HEK293 (cell line): Measurements from ENCODE around the gene HOXB8.

ENCODE experiments used
- CTCF ChIA-PET: fragments of 350-600 bp; formaldehyde crosslinking; extraction: SDS; loops from one replicate; lab custom pipeline; 2021; ENCODE audit warnings: antibody characterized with exemption; lab: Yijun Ruan, JAX
- POLR2A ChIA-PET: fragments of 300-600 bp; formaldehyde crosslinking; extraction: SDS; loops from one replicate; lab custom pipeline; 2020; ENCODE audit warnings: antibody characterized with exemption, inconsistent platforms; lab: Yijun Ruan, JAX
- H3K27ac ChIP-seq: fragments of 200-500 bp; sonication (Bioruptor generic); 2 replicates; pipeline ENCODE4 v1.5.1; 2014; ENCODE audit warnings: low read depth, low read length, control low read depth, inconsistent platforms; ENCODE audit errors: extremely low read depth
- H3K36me3 ChIP-seq, 2 experiments: fragments of 200-500 bp in 1 of 2; sonication (Bioruptor generic) in 1 of 2; 1 replicate in 1 of 2; 2 replicates in 1 of 2; pipeline ENCODE4 v1.5.1; 2014 to 2017; ENCODE audit warnings: inconsistent platforms in 2 of 2, low read length in 2 of 2; ENCODE audit not compliant: control insufficient read depth in 2 of 2, insufficient read depth in 1 of 2
- H3K4me1 ChIP-seq: fragments of 200-500 bp; sonication (Bioruptor generic); 2 replicates; pipeline ENCODE4 v1.5.1; 2014; ENCODE audit warnings: mild to moderate bottlenecking, low read length, inconsistent platforms; ENCODE audit not compliant: control insufficient read depth, insufficient read depth
- H3K4me3 ChIP-seq: 2 replicates; pipeline ENCODE4 v1.5.1; 2011; ENCODE audit warnings: low read depth, mild to moderate bottlenecking, control low read depth, low read length, moderate library complexity
- H3K9me3 ChIP-seq: fragments of 200-500 bp; sonication (Bioruptor generic); 2 replicates; pipeline ENCODE4 v1.5.1; 2014; ENCODE audit warnings: low read depth, low read length, inconsistent platforms; ENCODE audit not compliant: control insufficient read depth, insufficient read depth
- EGR2 ChIP-seq: fragments of 450-650 bp; formaldehyde crosslinking; IDR thresholded peaks from 2 replicates; pipeline ENCODE4 v1.5.1; 2016; ENCODE audit warnings: low read depth, missing biosample characterization, missing genetic modification characterization
- IKZF3 ChIP-seq: fragments of 450-650 bp; IDR thresholded peaks from 2 replicates; pipeline ENCODE4 v1.5.0; 2018; ENCODE audit warnings: missing biosample characterization, mild to moderate bottlenecking, missing genetic modification characterization, moderate library complexity
- KLF16 ChIP-seq: fragments of 450-650 bp; formaldehyde crosslinking; IDR thresholded peaks from 2 replicates; pipeline ENCODE4 v1.5.1; 2017; ENCODE audit warnings: missing biosample characterization, missing genetic modification characterization
- KLF8 ChIP-seq: fragments of 450-650 bp; formaldehyde crosslinking; IDR thresholded peaks from 2 replicates; pipeline ENCODE4 v1.5.1; 2016; ENCODE audit warnings: missing biosample characterization, missing genetic modification characterization
- SCRT1 ChIP-seq: fragments of 450-650 bp; formaldehyde crosslinking; IDR thresholded peaks from 2 replicates; pipeline ENCODE4 v1.5.1; 2016; ENCODE audit warnings: missing biosample characterization, missing genetic modification characterization, borderline replicate concordance
- SP2 ChIP-seq: fragments of 450-650 bp; formaldehyde crosslinking; IDR thresholded peaks from 2 replicates; pipeline ENCODE4 v1.5.1; 2016; ENCODE audit warnings: missing biosample characterization, missing genetic modification characterization
- YY1 ChIP-seq: fragments of 450-650 bp; formaldehyde crosslinking; IDR thresholded peaks from 2 replicates; pipeline ENCODE4 v1.5.1; 2018; ENCODE audit warnings: missing biosample characterization, missing genetic modification characterization
- ZBTB20 ChIP-seq: fragments of 450-650 bp; formaldehyde crosslinking; IDR thresholded peaks from 2 replicates; pipeline ENCODE4 v1.5.1; 2016; ENCODE audit warnings: missing biosample characterization, missing genetic modification characterization
- ZFHX2 ChIP-seq: fragments of 450-650 bp; formaldehyde crosslinking; conservative IDR thresholded peaks from 2 replicates; pipeline ENCODE4 v1.5.1; 2016; ENCODE audit warnings: missing biosample characterization, missing genetic modification characterization
- ZNF184 ChIP-seq: fragments of 450-650 bp; IDR thresholded peaks from 2 replicates; pipeline ENCODE4 v1.5.1; 2018; ENCODE audit warnings: missing biosample characterization, mild to moderate bottlenecking, missing genetic modification characterization
- ZNF335 ChIP-seq: fragments of 450-650 bp; formaldehyde crosslinking; conservative IDR thresholded peaks from 2 replicates; pipeline ENCODE4 v1.5.1; 2016; ENCODE audit warnings: missing biosample characterization, missing genetic modification characterization
- ZNF423 ChIP-seq: fragments of 450-650 bp; formaldehyde crosslinking; IDR thresholded peaks from 2 replicates; pipeline ENCODE4 v1.5.1; 2016; ENCODE audit warnings: missing biosample characterization, missing genetic modification characterization
- ZNF571 ChIP-seq: fragments of 450-650 bp; formaldehyde crosslinking; IDR thresholded peaks from 2 replicates; pipeline ENCODE4 v1.5.0; 2017; ENCODE audit warnings: missing biosample characterization, missing genetic modification characterization
- ZNF596 ChIP-seq: fragments of 450-650 bp; IDR thresholded peaks from 2 replicates; pipeline ENCODE4 v1.5.0; 2018; ENCODE audit warnings: missing biosample characterization, mild to moderate bottlenecking, missing genetic modification characterization, moderate library complexity
- ZNF664 ChIP-seq: fragments of 450-650 bp; formaldehyde crosslinking; IDR thresholded peaks from 2 replicates; pipeline ENCODE4 v1.5.1; 2016; ENCODE audit warnings: missing biosample characterization, missing genetic modification characterization
- ZNF843 ChIP-seq: fragments of 450-650 bp; formaldehyde crosslinking; IDR thresholded peaks from 2 replicates; pipeline ENCODE4 v1.5.1; 2016; ENCODE audit warnings: missing biosample characterization, missing genetic modification characterization
- TF ChIP-seq, protein P1 (sequence below): fragments of 450-650 bp; formaldehyde crosslinking; IDR thresholded peaks from 2 replicates; pipeline ENCODE4 v1.5.1; 2016; ENCODE audit warnings: missing biosample characterization, missing genetic modification characterization
- TF ChIP-seq, protein P2 (sequence below): fragments of 450-650 bp; formaldehyde crosslinking; IDR thresholded peaks from 2 replicates; pipeline ENCODE4 v1.5.1; 2017; ENCODE audit warnings: missing biosample characterization, mild to moderate bottlenecking, missing genetic modification characterization, moderate library complexity
- TF ChIP-seq, protein P3 (sequence below): fragments of 450-650 bp; formaldehyde crosslinking; IDR thresholded peaks from 2 replicates; pipeline ENCODE4 v1.5.1; 2016; ENCODE audit warnings: missing biosample characterization, missing genetic modification characterization, borderline replicate concordance
- TF ChIP-seq, protein P4 (sequence below): fragments of 450-650 bp; formaldehyde crosslinking; IDR thresholded peaks from 2 replicates; pipeline ENCODE4 v1.5.1; 2017; ENCODE audit warnings: missing biosample characterization, missing genetic modification characterization
- TF ChIP-seq, protein P5 (sequence below): fragments of 450-650 bp; IDR thresholded peaks from 2 replicates; pipeline ENCODE4 v1.5.1; 2018; ENCODE audit warnings: missing biosample characterization, mild to moderate bottlenecking, missing genetic modification characterization

HOXB8 gene

DNA sequence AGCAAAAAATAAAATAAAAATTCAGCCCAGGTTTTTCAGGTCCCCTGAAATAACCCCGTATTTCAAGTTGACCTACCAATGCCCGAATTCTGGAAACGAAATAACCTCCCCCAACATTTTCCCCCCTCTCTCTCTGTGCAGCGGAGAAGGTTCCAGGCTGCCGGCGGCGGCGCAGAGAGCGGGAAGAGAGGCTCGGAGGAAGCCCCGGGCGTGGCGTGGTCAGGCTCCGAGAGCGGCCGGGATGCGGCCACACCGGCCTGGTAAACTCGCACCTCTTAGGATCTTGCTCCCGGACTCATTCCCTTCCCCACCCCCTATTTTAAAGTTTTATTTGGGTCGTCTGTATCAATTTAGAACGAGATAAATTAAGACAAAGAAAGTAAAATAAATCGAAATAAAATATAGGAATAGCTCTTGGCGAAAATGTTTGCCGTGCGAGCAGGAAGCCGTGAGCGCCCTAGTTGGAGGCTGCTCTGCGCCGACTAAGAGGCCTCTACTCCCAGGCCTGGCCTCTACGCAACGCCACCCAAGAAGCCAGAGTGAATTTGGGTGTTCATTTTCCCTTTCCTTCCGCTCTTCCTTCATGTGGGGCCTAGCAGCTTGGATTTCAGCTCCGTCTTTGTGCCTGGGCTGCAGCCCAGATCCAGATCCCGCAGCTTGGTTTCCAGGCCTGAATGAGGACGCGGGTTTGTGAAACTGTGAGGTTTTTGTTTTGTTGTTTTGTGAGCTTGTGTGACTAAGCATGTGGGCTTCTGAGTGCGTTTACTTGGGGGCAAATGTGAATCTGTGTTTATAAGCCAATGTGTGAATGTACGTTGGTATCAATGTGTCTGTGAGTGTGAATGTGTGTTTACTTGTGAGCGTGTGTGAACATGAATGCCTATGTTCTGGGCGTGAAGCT is 8.9 kb downstream of the HOXB8 start (continued):
- TF ChIP-seq, protein P1, sequence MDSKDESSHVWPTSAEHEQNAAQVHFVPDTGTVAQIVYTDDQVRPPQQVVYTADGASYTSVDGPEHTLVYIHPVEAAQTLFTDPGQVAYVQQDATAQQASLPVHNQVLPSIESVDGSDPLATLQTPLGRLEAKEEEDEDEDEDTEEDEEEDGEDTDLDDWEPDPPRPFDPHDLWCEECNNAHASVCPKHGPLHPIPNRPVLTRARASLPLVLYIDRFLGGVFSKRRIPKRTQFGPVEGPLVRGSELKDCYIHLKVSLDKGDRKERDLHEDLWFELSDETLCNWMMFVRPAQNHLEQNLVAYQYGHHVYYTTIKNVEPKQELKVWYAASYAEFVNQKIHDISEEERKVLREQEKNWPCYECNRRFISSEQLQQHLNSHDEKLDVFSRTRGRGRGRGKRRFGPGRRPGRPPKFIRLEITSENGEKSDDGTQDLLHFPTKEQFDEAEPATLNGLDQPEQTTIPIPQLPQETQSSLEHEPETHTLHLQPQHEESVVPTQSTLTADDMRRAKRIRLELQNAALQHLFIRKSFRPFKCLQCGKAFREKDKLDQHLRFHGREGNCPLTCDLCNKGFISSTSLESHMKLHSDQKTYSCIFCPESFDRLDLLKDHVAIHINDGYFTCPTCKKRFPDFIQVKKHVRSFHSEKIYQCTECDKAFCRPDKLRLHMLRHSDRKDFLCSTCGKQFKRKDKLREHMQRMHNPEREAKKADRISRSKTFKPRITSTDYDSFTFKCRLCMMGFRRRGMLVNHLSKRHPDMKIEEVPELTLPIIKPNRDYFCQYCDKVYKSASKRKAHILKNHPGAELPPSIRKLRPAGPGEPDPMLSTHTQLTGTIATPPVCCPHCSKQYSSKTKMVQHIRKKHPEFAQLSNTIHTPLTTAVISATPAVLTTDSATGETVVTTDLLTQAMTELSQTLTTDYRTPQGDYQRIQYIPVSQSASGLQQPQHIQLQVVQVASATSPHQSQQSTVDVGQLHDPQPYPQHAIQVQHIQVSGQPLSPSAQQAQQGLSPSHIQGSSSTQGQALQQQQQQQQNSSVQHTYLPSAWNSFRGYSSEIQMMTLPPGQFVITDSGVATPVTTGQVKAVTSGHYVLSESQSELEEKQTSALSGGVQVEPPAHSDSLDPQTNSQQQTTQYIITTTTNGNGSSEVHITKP (tag by site-specific recombination): no peak
- peak; percentile 57; the same call in 1 of the 2 replicates for TF ChIP-seq ZNF596 (tag by site-specific recombination)

DNA sequence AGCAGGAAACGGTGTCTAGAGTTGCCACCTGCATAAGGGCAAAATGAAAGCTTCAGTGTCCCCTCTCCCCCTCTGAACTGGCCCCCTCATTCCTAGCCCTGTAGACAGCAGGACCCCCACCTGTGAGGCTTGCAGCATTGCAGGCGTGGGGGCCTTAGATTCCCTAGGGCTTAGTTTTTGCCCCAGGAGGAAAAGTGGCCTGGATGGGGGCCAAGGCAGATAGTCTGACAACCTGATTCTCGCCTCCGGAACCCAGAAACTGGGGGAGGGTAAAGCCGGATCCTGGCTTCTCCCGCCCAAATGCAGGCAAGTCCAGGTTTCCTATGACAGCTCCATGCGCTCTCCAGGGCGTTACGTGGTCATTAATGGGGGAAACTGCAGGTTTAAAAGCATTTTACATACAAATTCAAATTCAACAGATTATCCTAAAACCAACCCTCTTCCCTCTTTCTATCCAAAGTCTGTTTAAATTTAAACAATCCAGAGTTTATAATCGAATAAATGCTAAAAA is 9.6 kb downstream of the HOXB8 start:
- POLR2A ChIA-PET: no interaction called here
- H3K4me1 ChIP-seq: peaks cover 36% of the 10 kb centered on the region
- CTCF ChIA-PET: interaction anchor here (0.6 to 2.0 kb wide), 3 partner anchors 29 to 280 kb away, joined by 3 to 4 read pairs (median 3); no protein-coding TSS in a partner anchor
- H3K4me3 ChIP-seq: no peak overlapping the region; the same call in 1 of the 2 replicates
- H3K36me3 ChIP-seq: peaks cover 7 to 15% of the 10 kb centered on the region in 2 experiments
- H3K27ac ChIP-seq: peak overlapping the region; percentile 86
- no peaks in the 10 kb centered on the region for H3K9me3 ChIP-seq
- peak; percentile 22; the same call in 1 of the 2 replicates for TF ChIP-seq ZBTB20 (tag by site-specific recombination)
- peak; percentile 25; the same call in 1 of the 2 replicates for TF ChIP-seq KLF8 (tag by site-specific recombination)
- peak; percentile 69 for TF ChIP-seq ZFHX2 (tag by site-specific recombination)
- TF ChIP-seq IKZF3 (tag by site-specific recombination): peak; percentile 57; the same call in 1 of the 2 replicates
- peak; percentile 67 for TF ChIP-seq ZNF335 (tag by site-specific recombination)
- TF ChIP-seq SCRT1 (tag by site-specific recombination): peak; percentile 66; the same call in 1 of the 2 replicates
- peak; percentile 98 for TF ChIP-seq ZNF423 (tag by site-specific recombination)
- TF ChIP-seq ZNF184 (tag by site-specific recombination): no peak
- peak; percentile 12; the same call in 1 of the 2 replicates for TF ChIP-seq ZNF596 (tag by site-specific recombination)
- TF ChIP-seq KLF16 (tag by site-specific recombination): 0 out of 2 replicates have a peak, but pooled peaks have one; percentile 36
- TF ChIP-seq, protein P2, sequence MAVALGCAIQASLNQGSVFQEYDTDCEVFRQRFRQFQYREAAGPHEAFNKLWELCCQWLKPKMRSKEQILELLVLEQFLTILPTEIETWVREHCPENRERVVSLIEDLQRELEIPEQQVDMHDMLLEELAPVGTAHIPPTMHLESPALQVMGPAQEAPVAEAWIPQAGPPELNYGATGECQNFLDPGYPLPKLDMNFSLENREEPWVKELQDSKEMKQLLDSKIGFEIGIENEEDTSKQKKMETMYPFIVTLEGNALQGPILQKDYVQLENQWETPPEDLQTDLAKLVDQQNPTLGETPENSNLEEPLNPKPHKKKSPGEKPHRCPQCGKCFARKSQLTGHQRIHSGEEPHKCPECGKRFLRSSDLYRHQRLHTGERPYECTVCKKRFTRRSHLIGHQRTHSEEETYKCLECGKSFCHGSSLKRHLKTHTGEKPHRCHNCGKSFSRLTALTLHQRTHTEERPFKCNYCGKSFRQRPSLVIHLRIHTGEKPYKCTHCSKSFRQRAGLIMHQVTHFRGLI (tag by site-specific recombination): no peak
- TF ChIP-seq SP2 (tag by site-specific recombination): peak; percentile 53
- no peak for TF ChIP-seq YY1 (tag by site-specific recombination)
- TF ChIP-seq EGR2: peak; percentile 74
- 0 out of 2 replicates have a peak, but pooled peaks have one; percentile 14 for TF ChIP-seq ZNF843
- TF ChIP-seq ZNF571 (tag by site-specific recombination): no peak
- TF ChIP-seq ZNF664 (tag by site-specific recombination): no peak
- TF ChIP-seq, protein P3, sequence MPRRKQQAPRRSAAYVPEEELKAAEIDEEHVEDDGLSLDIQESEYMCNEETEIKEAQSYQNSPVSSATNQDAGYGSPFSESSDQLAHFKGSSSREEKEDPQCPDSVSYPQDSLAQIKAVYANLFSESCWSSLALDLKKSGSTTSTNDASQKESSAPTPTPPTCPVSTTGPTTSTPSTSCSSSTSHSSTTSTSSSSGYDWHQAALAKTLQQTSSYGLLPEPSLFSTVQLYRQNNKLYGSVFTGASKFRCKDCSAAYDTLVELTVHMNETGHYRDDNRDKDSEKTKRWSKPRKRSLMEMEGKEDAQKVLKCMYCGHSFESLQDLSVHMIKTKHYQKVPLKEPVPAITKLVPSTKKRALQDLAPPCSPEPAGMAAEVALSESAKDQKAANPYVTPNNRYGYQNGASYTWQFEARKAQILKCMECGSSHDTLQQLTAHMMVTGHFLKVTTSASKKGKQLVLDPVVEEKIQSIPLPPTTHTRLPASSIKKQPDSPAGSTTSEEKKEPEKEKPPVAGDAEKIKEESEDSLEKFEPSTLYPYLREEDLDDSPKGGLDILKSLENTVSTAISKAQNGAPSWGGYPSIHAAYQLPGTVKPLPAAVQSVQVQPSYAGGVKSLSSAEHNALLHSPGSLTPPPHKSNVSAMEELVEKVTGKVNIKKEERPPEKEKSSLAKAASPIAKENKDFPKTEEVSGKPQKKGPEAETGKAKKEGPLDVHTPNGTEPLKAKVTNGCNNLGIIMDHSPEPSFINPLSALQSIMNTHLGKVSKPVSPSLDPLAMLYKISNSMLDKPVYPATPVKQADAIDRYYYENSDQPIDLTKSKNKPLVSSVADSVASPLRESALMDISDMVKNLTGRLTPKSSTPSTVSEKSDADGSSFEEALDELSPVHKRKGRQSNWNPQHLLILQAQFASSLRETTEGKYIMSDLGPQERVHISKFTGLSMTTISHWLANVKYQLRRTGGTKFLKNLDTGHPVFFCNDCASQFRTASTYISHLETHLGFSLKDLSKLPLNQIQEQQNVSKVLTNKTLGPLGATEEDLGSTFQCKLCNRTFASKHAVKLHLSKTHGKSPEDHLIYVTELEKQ (tag by site-specific recombination): 0 out of 2 replicates have a peak, but pooled peaks have one; percentile 36
- TF ChIP-seq, protein P4, sequence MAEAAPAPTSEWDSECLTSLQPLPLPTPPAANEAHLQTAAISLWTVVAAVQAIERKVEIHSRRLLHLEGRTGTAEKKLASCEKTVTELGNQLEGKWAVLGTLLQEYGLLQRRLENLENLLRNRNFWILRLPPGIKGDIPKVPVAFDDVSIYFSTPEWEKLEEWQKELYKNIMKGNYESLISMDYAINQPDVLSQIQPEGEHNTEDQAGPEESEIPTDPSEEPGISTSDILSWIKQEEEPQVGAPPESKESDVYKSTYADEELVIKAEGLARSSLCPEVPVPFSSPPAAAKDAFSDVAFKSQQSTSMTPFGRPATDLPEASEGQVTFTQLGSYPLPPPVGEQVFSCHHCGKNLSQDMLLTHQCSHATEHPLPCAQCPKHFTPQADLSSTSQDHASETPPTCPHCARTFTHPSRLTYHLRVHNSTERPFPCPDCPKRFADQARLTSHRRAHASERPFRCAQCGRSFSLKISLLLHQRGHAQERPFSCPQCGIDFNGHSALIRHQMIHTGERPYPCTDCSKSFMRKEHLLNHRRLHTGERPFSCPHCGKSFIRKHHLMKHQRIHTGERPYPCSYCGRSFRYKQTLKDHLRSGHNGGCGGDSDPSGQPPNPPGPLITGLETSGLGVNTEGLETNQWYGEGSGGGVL (tag by site-specific recombination): peak; percentile 71
- TF ChIP-seq, protein P5, sequence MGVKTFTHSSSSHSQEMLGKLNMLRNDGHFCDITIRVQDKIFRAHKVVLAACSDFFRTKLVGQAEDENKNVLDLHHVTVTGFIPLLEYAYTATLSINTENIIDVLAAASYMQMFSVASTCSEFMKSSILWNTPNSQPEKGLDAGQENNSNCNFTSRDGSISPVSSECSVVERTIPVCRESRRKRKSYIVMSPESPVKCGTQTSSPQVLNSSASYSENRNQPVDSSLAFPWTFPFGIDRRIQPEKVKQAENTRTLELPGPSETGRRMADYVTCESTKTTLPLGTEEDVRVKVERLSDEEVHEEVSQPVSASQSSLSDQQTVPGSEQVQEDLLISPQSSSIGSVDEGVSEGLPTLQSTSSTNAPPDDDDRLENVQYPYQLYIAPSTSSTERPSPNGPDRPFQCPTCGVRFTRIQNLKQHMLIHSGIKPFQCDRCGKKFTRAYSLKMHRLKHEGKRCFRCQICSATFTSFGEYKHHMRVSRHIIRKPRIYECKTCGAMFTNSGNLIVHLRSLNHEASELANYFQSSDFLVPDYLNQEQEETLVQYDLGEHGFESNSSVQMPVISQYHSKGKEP (tag by site-specific recombination): peak; percentile 56; the same call in 1 of the 2 replicates
